Measurements from ENCODE around the gene ELMO1. TPM values are rescaled to one million over a fixed set of nuclear protein-coding genes. Genes with fewer than 3 reads are reported as not detected.

ELMO1 gene
- polyA plus RNA-seq, 1 experiment, result not detected

- ChIA-PET POLR2A (no interaction called here), CTCF (no interaction called here)
- Histone ChIP-seq H3K27me3 (ENCODE audit: control insufficient read depth, insufficient read depth, low read length) (no peaks in the 10 kb centered on the region), H3K4me3 (ENCODE audit: low read depth, low read length) (no peak overlapping the region), H3K36me3 (ENCODE audit: control insufficient read depth, insufficient read depth, low read length) (no peaks in the 10 kb centered on the region)
- no peak for DNase-seq (ENCODE audit: low read depth)
- TF ChIP-seq CTCF (IDR thresholded peaks at IDR 0.05; ENCODE audit: insufficient read depth, low read depth, low read length), result no peak
Measured at GRCh38 chr7:37481154-37481553, 32.5 kb upstream of the ELMO1 start.

GRCh38 chr7:37480041-37481031, 31.7 kb upstream of the ELMO1 start:
- no peak overlapping the region for H3K4me3 ChIP-seq (ENCODE audit: low read depth, low read length)
- no peaks in the 10 kb centered on the region for H3K36me3 ChIP-seq (ENCODE audit: control insufficient read depth, insufficient read depth, low read length)
- ChIA-PET POLR2A (no interaction called here), CTCF (no interaction called here)
- no peak for DNase-seq (ENCODE audit: low read depth)
- no peaks in the 10 kb centered on the region for H3K27me3 ChIP-seq (ENCODE audit: control insufficient read depth, insufficient read depth, low read length)
- TF ChIP-seq CTCF (IDR thresholded peaks at IDR 0.05; ENCODE audit: insufficient read depth, low read depth, low read length), result no peak

GRCh38 chr7:37476881-37477450, 28.3 kb upstream of the ELMO1 start:
- ChIA-PET CTCF (interaction anchor here (1.8 kb wide), 1 partner anchor 18 kb away, joined by 4 read pairs; no protein-coding TSS in a partner anchor), POLR2A (no interaction called here)
- Histone ChIP-seq H3K4me3 (ENCODE audit: low read depth, low read length) (no peak overlapping the region), H3K36me3 (ENCODE audit: control insufficient read depth, insufficient read depth, low read length) (no peaks in the 10 kb centered on the region), H3K27me3 (ENCODE audit: control insufficient read depth, insufficient read depth, low read length) (no peaks in the 10 kb centered on the region)
- TF ChIP-seq CTCF (IDR thresholded peaks at IDR 0.05; ENCODE audit: insufficient read depth, low read depth, low read length), result no peak
- DNase-seq (ENCODE audit: low read depth), result no peak

- Histone ChIP-seq H3K4me3 (ENCODE audit: low read depth, low read length) (no peak overlapping the region), H3K36me3 (ENCODE audit: control insufficient read depth, insufficient read depth, low read length) (no peaks in the 10 kb centered on the region), H3K27me3 (ENCODE audit: control insufficient read depth, insufficient read depth, low read length) (no peaks in the 10 kb centered on the region)
- CTCF ChIA-PET, result interaction anchor here (1.8 kb wide), 1 partner anchor 18 kb away, joined by 4 read pairs; no protein-coding TSS in a partner anchor
- TF ChIP-seq CTCF (IDR thresholded peaks at IDR 0.05; ENCODE audit: insufficient read depth, low read depth, low read length), result no peak
- POLR2A ChIA-PET, result no interaction called here
- no peak for DNase-seq (ENCODE audit: low read depth)
Measured at GRCh38 chr7:37476428-37476827, 27.8 kb upstream of the ELMO1 start.

GRCh38 chr7:37475646-37476045, 27.0 kb upstream of the ELMO1 start:
- Histone ChIP-seq H3K4me3 (ENCODE audit: low read depth, low read length) (no peak overlapping the region), H3K36me3 (ENCODE audit: control insufficient read depth, insufficient read depth, low read length) (no peaks in the 10 kb centered on the region), H3K27me3 (ENCODE audit: control insufficient read depth, insufficient read depth, low read length) (no peaks in the 10 kb centered on the region)
- CTCF ChIA-PET, result no interaction called here
- POLR2A ChIA-PET, result no interaction called here
- no peak for DNase-seq (ENCODE audit: low read depth)
- TF ChIP-seq CTCF (IDR thresholded peaks at IDR 0.05; ENCODE audit: insufficient read depth, low read depth, low read length), result no peak

All from BJ (cell line).